ENCODE measurements around the gene HSFX2. TPM values are rescaled to one million over a fixed set of nuclear protein-coding genes. Genes with fewer than 3 reads are reported as not detected.
"Not testable (repeated sequence)": the region's sequence is repeated elsewhere in the genome, so short reads cannot be mapped to it uniquely, and the experiment has no call there.

Gene HSFX2
- under 1 TPM in 1 of 2 donors, not detected in 1; 0.31 TPM for total RNA-seq
- polyA plus RNA-seq = under 1 TPM; 0.41 to 0.61 TPM
- long read RNA-seq, donor 1 = 0 reads
- long read RNA-seq, donor 2 = 0 reads
- long read RNA-seq, donor 3 = 0 reads
- long read RNA-seq, donor 4 = 0 reads
- long read RNA-seq, donor 5 = 0 reads

GRCh38 chrX:149595214-149595613 is at the start of gene HSFX2:
TSS of gene HSFX2 (minus strand) at chrX:149595314. CDS start at chrX:149594700, 614 bp downstream.
- WGBS, 2 donors = no CpG with 5 or more reads among the region's 17 CpGs
- not testable (repeated sequence) for H3K9ac ChIP-seq (ENCODE audit: insufficient read depth in 1 of 2, low read length in 2 of 2); H3K4me3 ChIP-seq

GRCh38 chrX:149643496-149643895 is 48.4 kb upstream of the HSFX2 start:
- no peak for TF ChIP-seq CTCF (IDR thresholded peaks at IDR 0.05; ENCODE audit: control extremely low read depth, extremely low read depth)
- no peak for ATAC-seq (ENCODE audit: insufficient read depth, low FRiP score)
- H3K9ac ChIP-seq (ENCODE audit: insufficient read depth in 1 of 2, low read length in 2 of 2) = no peak overlapping the region
- H3K36me3 ChIP-seq (ENCODE audit: control insufficient read depth in 4 of 4, insufficient read depth in 4 of 4, low read length in 4 of 4) = no peaks in the 10 kb centered on the region
- H3K4me3 ChIP-seq = no peak overlapping the region
- no peak overlapping the region for H3K27ac ChIP-seq (ENCODE audit: low read depth in 1 of 2, low read length in 1 of 2)
- H3K4me1 ChIP-seq (ENCODE audit: control insufficient read depth in 5 of 5, insufficient read depth in 5 of 5, low read length in 5 of 5) = no peaks in the 10 kb centered on the region
- no peak for DNase-seq
- H3K27me3 ChIP-seq (ENCODE audit: control insufficient read depth in 3 of 3, insufficient read depth in 3 of 3, low read length in 2 of 3) = peaks cover 0 to 4% (median 0%) of the 10 kb centered on the region in 3 donors
- peaks cover 0 to 3% (median 0%) of the 10 kb centered on the region in 4 donors for H3K9me3 ChIP-seq (ENCODE audit: control insufficient read depth in 4 of 4, insufficient read depth in 3 of 4, low read length in 3 of 4)
- WGBS, 2 donors = 69 to 82% methylated on average over 4 of the region's 4 CpGs

More at GRCh38 chrX:149595214-149595613, at the start of gene HSFX2:
- not testable (repeated sequence) for H3K36me3 ChIP-seq (ENCODE audit: control insufficient read depth in 4 of 4, insufficient read depth in 4 of 4, low read length in 4 of 4); H3K9me3 ChIP-seq (ENCODE audit: control insufficient read depth in 4 of 4, insufficient read depth in 3 of 4, low read length in 3 of 4); H3K27me3 ChIP-seq (ENCODE audit: control insufficient read depth in 3 of 3, insufficient read depth in 3 of 3, low read length in 2 of 3); DNase-seq; H3K27ac ChIP-seq (ENCODE audit: low read depth in 1 of 2, low read length in 1 of 2); ATAC-seq (ENCODE audit: insufficient read depth, low FRiP score); H3K4me1 ChIP-seq (ENCODE audit: control insufficient read depth in 5 of 5, insufficient read depth in 5 of 5, low read length in 5 of 5)

- Histone ChIP-seq H3K27me3 (ENCODE audit: control insufficient read depth in 3 of 3, insufficient read depth in 3 of 3, low read length in 2 of 3) (peaks cover 0 to 4% (median 0%) of the 10 kb centered on the region in 3 donors), H3K9me3 (ENCODE audit: control insufficient read depth in 4 of 4, insufficient read depth in 3 of 4, low read length in 3 of 4) (peaks cover 0 to 5% (median 0%) of the 10 kb centered on the region in 4 donors), H3K4me1 (ENCODE audit: control insufficient read depth in 5 of 5, insufficient read depth in 5 of 5, low read length in 5 of 5) (no peaks in the 10 kb centered on the region), H3K36me3 (ENCODE audit: control insufficient read depth in 4 of 4, insufficient read depth in 4 of 4, low read length in 4 of 4) (no peaks in the 10 kb centered on the region), H3K4me3 (no peak overlapping the region), H3K27ac (ENCODE audit: low read depth in 1 of 2, low read length in 1 of 2) (no peak overlapping the region), H3K9ac (ENCODE audit: insufficient read depth in 1 of 2, low read length in 2 of 2) (no peak overlapping the region)
- 57 to 66% methylated on average over 2 of the region's 2 CpGs for WGBS, 2 donors
- DNase-seq (no peak), ATAC-seq (ENCODE audit: insufficient read depth, low FRiP score) (no peak)
- TF ChIP-seq CTCF (IDR thresholded peaks at IDR 0.05; ENCODE audit: control extremely low read depth, extremely low read depth) = no peak
Measured at GRCh38 chrX:149641835-149642234, 46.7 kb upstream of the HSFX2 start.

- ATAC-seq (ENCODE audit: insufficient read depth, low FRiP score) (no peak), DNase-seq (no peak)
- no peak for TF ChIP-seq CTCF (IDR thresholded peaks at IDR 0.05; ENCODE audit: control extremely low read depth, extremely low read depth)
- Histone ChIP-seq H3K27ac (ENCODE audit: low read depth in 1 of 2, low read length in 1 of 2) (no peak overlapping the region), H3K9ac (ENCODE audit: insufficient read depth in 1 of 2, low read length in 2 of 2) (no peak overlapping the region), H3K4me1 (ENCODE audit: control insufficient read depth in 5 of 5, insufficient read depth in 5 of 5, low read length in 5 of 5) (no peaks in the 10 kb centered on the region), H3K4me3 (no peak overlapping the region), H3K9me3 (ENCODE audit: control insufficient read depth in 4 of 4, insufficient read depth in 3 of 4, low read length in 3 of 4) (peaks cover 0 to 7% (median 0%) of the 10 kb centered on the region in 4 donors), H3K27me3 (ENCODE audit: control insufficient read depth in 3 of 3, insufficient read depth in 3 of 3, low read length in 2 of 3) (peaks cover 0 to 3% (median 0%) of the 10 kb centered on the region in 3 donors), H3K36me3 (ENCODE audit: control insufficient read depth in 4 of 4, insufficient read depth in 4 of 4, low read length in 4 of 4) (no peaks in the 10 kb centered on the region)
- WGBS, 2 donors = 35 to 72% methylated on average over 3 of the region's 3 CpGs
Measured at GRCh38 chrX:149641432-149641831, 46.3 kb upstream of the HSFX2 start.

Measured in lung (tissue), 16 donors.